Stomach (tissue), 4 donors: ENCODE results near the gene KCNT1.

ENCODE experiments used
- POLR2A ChIP-seq, 4 donors: fragments of 450-650 bp; IDR thresholded peaks; one replicate each; pipeline ENCODE4 v1.6.1; 2016; ENCODE audit warnings: antibody characterized with exemption in 4 of 4, control low read depth in 2 of 4, mild to moderate bottlenecking in 1 of 4, moderate library complexity in 1 of 4
- TF ChIP-seq, protein P1 (sequence below), 7 experiments: fragments of 450-650 bp in 4 of 7; fragments of 200-600 bp in 3 of 7; sonication (generic) in 3 of 7; IDR thresholded peaks; one replicate each; pipeline ENCODE4 v1.5.1; 2016 to 2019; ENCODE audit warnings: antibody characterized with exemption in 7 of 7, control low read depth in 2 of 7, mild to moderate bottlenecking in 1 of 7

DNA sequence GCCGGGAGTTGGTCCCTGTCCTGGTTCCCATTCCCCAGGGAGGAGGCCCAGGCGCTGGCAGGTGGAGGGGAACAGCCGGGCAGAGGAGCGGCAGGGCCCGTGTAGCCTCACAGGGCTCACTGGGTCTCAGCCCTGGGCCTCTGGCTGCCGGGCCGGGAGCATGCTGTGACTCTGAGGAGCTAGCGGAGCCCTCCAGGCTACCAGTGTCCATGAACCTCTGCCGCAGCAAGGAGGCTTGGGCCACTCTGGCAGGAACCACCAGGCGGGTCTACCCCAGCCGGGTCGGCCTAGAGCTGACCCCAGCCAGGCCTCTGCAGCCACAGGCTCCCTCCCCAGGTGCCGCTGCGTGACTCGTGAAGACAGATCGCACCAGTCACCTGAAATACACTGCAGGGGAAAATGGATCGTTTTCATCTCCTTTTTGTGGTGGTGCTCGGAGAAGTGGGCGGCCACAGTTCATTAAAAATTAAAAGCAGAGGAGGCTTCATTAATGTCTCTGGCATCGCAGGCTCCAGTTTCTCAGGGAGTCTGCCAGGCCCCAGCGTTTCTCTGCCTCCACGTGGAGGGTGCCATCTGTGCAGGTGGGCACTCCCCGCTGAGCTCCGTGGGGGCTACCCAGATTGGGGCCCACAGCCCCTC is 43.8 kb downstream of the KCNT1 start:
- TF ChIP-seq, protein P1, sequence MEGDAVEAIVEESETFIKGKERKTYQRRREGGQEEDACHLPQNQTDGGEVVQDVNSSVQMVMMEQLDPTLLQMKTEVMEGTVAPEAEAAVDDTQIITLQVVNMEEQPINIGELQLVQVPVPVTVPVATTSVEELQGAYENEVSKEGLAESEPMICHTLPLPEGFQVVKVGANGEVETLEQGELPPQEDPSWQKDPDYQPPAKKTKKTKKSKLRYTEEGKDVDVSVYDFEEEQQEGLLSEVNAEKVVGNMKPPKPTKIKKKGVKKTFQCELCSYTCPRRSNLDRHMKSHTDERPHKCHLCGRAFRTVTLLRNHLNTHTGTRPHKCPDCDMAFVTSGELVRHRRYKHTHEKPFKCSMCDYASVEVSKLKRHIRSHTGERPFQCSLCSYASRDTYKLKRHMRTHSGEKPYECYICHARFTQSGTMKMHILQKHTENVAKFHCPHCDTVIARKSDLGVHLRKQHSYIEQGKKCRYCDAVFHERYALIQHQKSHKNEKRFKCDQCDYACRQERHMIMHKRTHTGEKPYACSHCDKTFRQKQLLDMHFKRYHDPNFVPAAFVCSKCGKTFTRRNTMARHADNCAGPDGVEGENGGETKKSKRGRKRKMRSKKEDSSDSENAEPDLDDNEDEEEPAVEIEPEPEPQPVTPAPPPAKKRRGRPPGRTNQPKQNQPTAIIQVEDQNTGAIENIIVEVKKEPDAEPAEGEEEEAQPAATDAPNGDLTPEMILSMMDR (IDR thresholded peaks at IDR 0.05) = no peak
- no peak for TF ChIP-seq POLR2A (IDR thresholded peaks at IDR 0.05)
